Measurements from ENCODE around the gene CPLX1.

The CPLX1 gene

GRCh38 chr4:790466-790820 lies 35.5 kb downstream of the CPLX1 start:
- no peak for DNase-seq
- Histone ChIP-seq H3K27ac (no peak overlapping the region), H3K27me3 (replicated peaks) (peaks cover 55% of the 10 kb centered on the region), H3K36me3 (replicated peaks) (no peaks in the 10 kb centered on the region), H3K4me3 (ENCODE audit: low read depth, low read length) (no peak overlapping the region)
- no peak for TF ChIP-seq CTCF (IDR thresholded peaks at IDR 0.05; ENCODE audit: low read depth, low read length, missing control alignments)
- in situ Hi-C loops (cut with HindIII; ENCODE audit: low pct_ligation_motif_present, low sequenced_read_pairs): no loop called here

- DNase-seq: no peak
- in situ Hi-C loops (cut with HindIII; ENCODE audit: low pct_ligation_motif_present, low sequenced_read_pairs): no loop called here
- peaks cover 55% of the 10 kb centered on the region for H3K27me3 ChIP-seq (replicated peaks)
- no peak overlapping the region for H3K27ac ChIP-seq
- no peak for TF ChIP-seq CTCF (IDR thresholded peaks at IDR 0.05; ENCODE audit: low read depth, low read length, missing control alignments)
- H3K4me3 ChIP-seq (ENCODE audit: low read depth, low read length): no peak overlapping the region
- H3K36me3 ChIP-seq (replicated peaks): no peaks in the 10 kb centered on the region
Measured at GRCh38 chr4:789571-790465, 36.1 kb downstream of the CPLX1 start.

- Histone ChIP-seq H3K27me3 (replicated peaks) (peaks cover 48% of the 10 kb centered on the region), H3K4me3 (ENCODE audit: low read depth, low read length) (no peak overlapping the region), H3K27ac (no peak overlapping the region), H3K36me3 (replicated peaks) (no peaks in the 10 kb centered on the region)
- in situ Hi-C loops (cut with HindIII; ENCODE audit: low pct_ligation_motif_present, low sequenced_read_pairs): no loop called here
- DNase-seq: no peak
- no peak for TF ChIP-seq CTCF (IDR thresholded peaks at IDR 0.05; ENCODE audit: low read depth, low read length, missing control alignments)
Measured at GRCh38 chr4:788636-789297, 37.2 kb downstream of the CPLX1 start.

GRCh38 chr4:788006-788635 lies 37.8 kb downstream of the CPLX1 start:
- Histone ChIP-seq H3K27ac (no peak overlapping the region), H3K27me3 (replicated peaks) (peaks cover 42% of the 10 kb centered on the region), H3K4me3 (ENCODE audit: low read depth, low read length) (no peak overlapping the region), H3K36me3 (replicated peaks) (no peaks in the 10 kb centered on the region)
- TF ChIP-seq CTCF (IDR thresholded peaks at IDR 0.05; ENCODE audit: low read depth, low read length, missing control alignments): no peak
- DNase-seq: no peak
- in situ Hi-C loops (cut with HindIII; ENCODE audit: low pct_ligation_motif_present, low sequenced_read_pairs): no loop called here

- Histone ChIP-seq H3K27ac (no peak overlapping the region), H3K36me3 (replicated peaks) (no peaks in the 10 kb centered on the region), H3K4me3 (ENCODE audit: low read depth, low read length) (no peak overlapping the region), H3K27me3 (replicated peaks) (peaks cover 36% of the 10 kb centered on the region)
- in situ Hi-C loops (cut with HindIII; ENCODE audit: low pct_ligation_motif_present, low sequenced_read_pairs): no loop called here
- DNase-seq: no peak
- TF ChIP-seq CTCF (IDR thresholded peaks at IDR 0.05; ENCODE audit: low read depth, low read length, missing control alignments): no peak
Measured at GRCh38 chr4:787561-787981, 38.4 kb downstream of the CPLX1 start.

Measured in brain microvascular endothelial cell (primary cell).